SK-N-SH (cell line): ENCODE measurements around the gene NFKBIA. TPM values are rescaled to one million over a fixed set of nuclear protein-coding genes. Genes with fewer than 3 reads are reported as not detected.
"Not testable (repeated sequence)": the region's sequence is repeated elsewhere in the genome, so short reads cannot be mapped to it uniquely, and the experiment has no call there.

Experiments used
- CTCF ChIA-PET: fragments of 300-600, 350-600 bp; formaldehyde crosslinking; extraction: SDS; loops from one replicate; lab custom pipeline; 2021; lab: Yijun Ruan, JAX
- POLR2A ChIA-PET: fragments of 350-600 bp; sonication (Branson Sonifier 250); formaldehyde crosslinking; extraction: SDS; loops from one replicate; lab custom pipeline; 2020; ENCODE audit warnings: antibody characterized with exemption, inconsistent platforms; lab: Yijun Ruan, JAX
- DNase-seq: peaks from one replicate; pipeline ENCODE4 v3.0.0; 2012
- H2AFZ ChIP-seq: fragments of 200-600 bp; sonication (generic); 2 replicates; pipeline ENCODE4 v1.8.1; 2016; ENCODE audit warnings: antibody characterized with exemption, mild to moderate bottlenecking, low read depth
- H3F3A ChIP-seq: fragments of 200-600 bp; sonication (generic); replicated peaks from 2 replicates; pipeline ENCODE3; 2016; ENCODE audit warnings: antibody characterized with exemption, mild to moderate bottlenecking; ENCODE audit not compliant: insufficient read depth
- H3K27ac ChIP-seq, 2 experiments: fragments of 200-500 bp in 1 of 2; fragments of 200-600 bp in 1 of 2; sonication (Bioruptor generic) in 1 of 2; sonication (generic), shearing (Covaris generic) in 1 of 2; 2 replicates each; pipeline versions ENCODE4 v1.5.1 to v1.6.1; 2014 to 2016; ENCODE audit warnings: low read depth in 2 of 2, inconsistent platforms in 1 of 2, low read length in 1 of 2, mild to moderate bottlenecking in 1 of 2, mixed read lengths in 1 of 2
- H3K27me3 ChIP-seq: fragments of 200-600 bp; sonication (generic), shearing (Covaris generic); 2 replicates; pipeline ENCODE4 v1.6.1; 2016; ENCODE audit warnings: mixed run types; ENCODE audit not compliant: insufficient read depth
- H3K36me3 ChIP-seq, 2 experiments: fragments of 200-500 bp in 1 of 2; fragments of 200-600 bp in 1 of 2; sonication (Bioruptor generic) in 1 of 2; sonication (generic) in 1 of 2; replicated peaks in 1 of 2; 2 replicates each; pipeline versions ENCODE3 to v1.5.1; 2014 to 2016; ENCODE audit warnings: low read length in 1 of 2, mild to moderate bottlenecking in 1 of 2; ENCODE audit not compliant: insufficient read depth in 2 of 2, control insufficient read depth in 1 of 2
- H3K4me1 ChIP-seq, 2 experiments: fragments of 200-500 bp in 1 of 2; fragments of 200-600 bp in 1 of 2; sonication (Bioruptor generic) in 1 of 2; sonication (generic), shearing (Covaris generic) in 1 of 2; 2 replicates each; pipeline versions ENCODE4 v1.5.1 to v1.6.1; 2014 to 2016; ENCODE audit warnings: low read depth in 1 of 2, low read length in 1 of 2, mixed run types in 1 of 2; ENCODE audit not compliant: insufficient read depth in 2 of 2, control insufficient read depth in 1 of 2
- H3K4me2 ChIP-seq: fragments of 200-600 bp; sonication (generic), shearing (Covaris generic); 2 replicates; pipeline ENCODE4 v1.6.1; 2017; ENCODE audit warnings: mixed run types
- H3K4me3 ChIP-seq, 2 experiments: fragments of 200-500 bp in 1 of 2; fragments of 200-600 bp in 1 of 2; sonication (Bioruptor generic) in 1 of 2; sonication (generic), shearing (Covaris generic) in 1 of 2; 2 replicates each; pipeline versions ENCODE4 v1.5.1 to v1.8.1; 2014 to 2016; ENCODE audit warnings: low read depth in 2 of 2, inconsistent platforms in 1 of 2, low read length in 1 of 2, mild to moderate bottlenecking in 1 of 2, mixed read lengths in 1 of 2, moderate library complexity in 1 of 2
- H3K79me2 ChIP-seq: fragments of 200-600 bp; sonication (generic); 2 replicates; pipeline ENCODE4 v1.8.1; 2017; ENCODE audit warnings: mild to moderate bottlenecking; ENCODE audit not compliant: insufficient read depth
- H3K9ac ChIP-seq: fragments of 200-600 bp; sonication (generic); 2 replicates; pipeline ENCODE4 v1.6.1; 2017; ENCODE audit warnings: mixed run types
- H3K9me2 ChIP-seq: fragments of 200-600 bp; sonication (generic); 2 replicates; pipeline ENCODE4 v1.6.1; 2017; ENCODE audit warnings: mixed run types
- H3K9me3 ChIP-seq: fragments of 200-600 bp; sonication (generic); 2 replicates; pipeline ENCODE4 v1.6.1; 2017; ENCODE audit warnings: mixed run types, mild to moderate bottlenecking, moderate library complexity
- H4K20me1 ChIP-seq: fragments of 200-600 bp; sonication (generic); 2 replicates; pipeline ENCODE4 v1.6.1; 2017; ENCODE audit warnings: mild to moderate bottlenecking, mixed run types; ENCODE audit not compliant: insufficient read depth
- EP300 ChIP-seq, 2 experiments: IDR thresholded peaks; 2 replicates each; pipeline versions ENCODE4 v1.4.0 to v1.6.1; 2012; ENCODE audit warnings: borderline replicate concordance in 1 of 2, low read depth in 1 of 2, low read length in 1 of 2
- MXI1 ChIP-seq: IDR thresholded peaks from 2 replicates; pipeline ENCODE4 v1.6.1; 2012; ENCODE audit warnings: mild to moderate bottlenecking, low read depth, low read length, improper control_type of control experiment
- NRF1 ChIP-seq: IDR thresholded peaks from 2 replicates; pipeline ENCODE4 v1.6.1; 2012; ENCODE audit warnings: low read depth, mild to moderate bottlenecking, low read length
- RCOR1 ChIP-seq: fragments of 150-350 bp; IDR thresholded peaks from 2 replicates; pipeline ENCODE4 v1.6.1; 2017; ENCODE audit warnings: antibody characterized with exemption, low read length
- RFX5 ChIP-seq: IDR thresholded peaks from 2 replicates; pipeline ENCODE4 v1.6.1; 2012; ENCODE audit warnings: mild to moderate bottlenecking, improper control_type of control experiment, low read length
- RXRA ChIP-seq: IDR thresholded peaks from 2 replicates; pipeline ENCODE4 v1.4.0; 2012; ENCODE audit warnings: low read depth, mild to moderate bottlenecking, borderline replicate concordance
- TAF1 ChIP-seq: IDR thresholded peaks from 2 replicates; pipeline ENCODE4 v1.6.1; 2012; ENCODE audit warnings: low read depth, mild to moderate bottlenecking, low read length, moderate library complexity, borderline replicate concordance
- TCF12 ChIP-seq: IDR thresholded peaks from 2 replicates; pipeline ENCODE4 v1.4.0; 2012
- WGBS: methylation state at CpG from one replicate; pipeline ENCODE4 v1.1.6; 2017; ENCODE audit warnings: low lambda C conversion rate; 5-methylcytosine and 5-hydroxymethylcytosine counted together
- polyA plus RNA-seq, 3 experiments: library from polyadenylated mRNA; depleted of rRNA; stranded (reverse); fragments of >200 nt; gene quantifications; 2 replicates each; pipeline ENCODE4 v1.2.3, GENCODE V29; 2012
- TF ChIP-seq, protein P1 (sequence below): IDR thresholded peaks from 2 replicates; pipeline ENCODE4 v1.6.1; 2012; ENCODE audit warnings: mild to moderate bottlenecking, low read depth, low read length, moderate library complexity
- TF ChIP-seq, protein P2 (sequence below): IDR thresholded peaks from 2 replicates; pipeline ENCODE4 v1.4.0; 2012; ENCODE audit warnings: low read depth, borderline replicate concordance
- TF ChIP-seq, protein P3 (sequence below): fragments of 200-600 bp; sonication (generic); IDR thresholded peaks from 2 replicates; pipeline ENCODE4 v1.6.1; 2017; ENCODE audit warnings: antibody characterized with exemption, mild to moderate bottlenecking, moderate library complexity

NFKBIA gene
- polyA plus RNA-seq, 1 of the 3 experiments (the other 2 are of a cell fraction): 56.7 TPM

DNA sequence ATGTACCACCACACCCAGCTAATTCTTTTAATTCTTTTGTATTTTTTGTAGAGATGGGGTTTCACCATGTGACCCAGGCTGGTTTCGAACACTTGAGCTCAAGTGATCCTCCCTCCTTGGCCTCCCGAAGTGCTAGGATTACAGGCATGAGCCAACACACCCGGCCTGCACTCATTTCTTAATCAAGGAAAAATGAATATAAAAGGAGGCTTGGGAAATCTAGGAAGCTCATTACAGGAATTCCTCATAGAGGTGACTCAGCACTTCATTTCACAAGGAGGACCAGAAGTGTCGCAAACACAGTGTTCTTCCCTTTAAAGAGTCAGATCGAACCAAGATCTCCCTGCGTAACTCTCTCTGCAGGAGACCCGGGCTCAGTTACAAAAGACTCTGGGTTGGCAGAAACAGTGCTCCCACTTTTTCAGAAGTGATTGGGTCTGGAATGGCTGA, 30.3 kb downstream of the NFKBIA start:
- Histone ChIP-seq H3K27me3 (no peaks in the 10 kb centered on the region), H3K79me2 (no peaks in the 10 kb centered on the region), H3K4me3 (no peak overlapping the region), H4K20me1 (no peaks in the 10 kb centered on the region), H3K27ac (no peak overlapping the region), H3K9me2 (no peaks in the 10 kb centered on the region), H3K4me1 (peaks cover 0 to 4% of the 10 kb centered on the region in 2 experiments; a peak in 1 of 4 replicates), H3F3A (no peaks in the 10 kb centered on the region), H3K36me3 (no peaks in the 10 kb centered on the region), H3K4me2 (no peak overlapping the region), H2AFZ (peak overlapping the region; percentile 36; the same call in 1 of the 2 replicates), H3K9me3 (no peaks in the 10 kb centered on the region; the same call in 1 of the 2 replicates), H3K9ac (no peak overlapping the region)
- TF ChIP-seq RXRA (no peak), RFX5 (no peak), TAF1 (no peak), TCF12 (no peak), NRF1 (no peak), RCOR1 (no peak), MXI1 (no peak), EP300 (IDR thresholded peaks at IDR 0.05; ENCODE audit: borderline replicate concordance in 1 of 2, low read depth in 1 of 2, low read length in 1 of 2) (no peak)
- TF ChIP-seq, protein P1, sequence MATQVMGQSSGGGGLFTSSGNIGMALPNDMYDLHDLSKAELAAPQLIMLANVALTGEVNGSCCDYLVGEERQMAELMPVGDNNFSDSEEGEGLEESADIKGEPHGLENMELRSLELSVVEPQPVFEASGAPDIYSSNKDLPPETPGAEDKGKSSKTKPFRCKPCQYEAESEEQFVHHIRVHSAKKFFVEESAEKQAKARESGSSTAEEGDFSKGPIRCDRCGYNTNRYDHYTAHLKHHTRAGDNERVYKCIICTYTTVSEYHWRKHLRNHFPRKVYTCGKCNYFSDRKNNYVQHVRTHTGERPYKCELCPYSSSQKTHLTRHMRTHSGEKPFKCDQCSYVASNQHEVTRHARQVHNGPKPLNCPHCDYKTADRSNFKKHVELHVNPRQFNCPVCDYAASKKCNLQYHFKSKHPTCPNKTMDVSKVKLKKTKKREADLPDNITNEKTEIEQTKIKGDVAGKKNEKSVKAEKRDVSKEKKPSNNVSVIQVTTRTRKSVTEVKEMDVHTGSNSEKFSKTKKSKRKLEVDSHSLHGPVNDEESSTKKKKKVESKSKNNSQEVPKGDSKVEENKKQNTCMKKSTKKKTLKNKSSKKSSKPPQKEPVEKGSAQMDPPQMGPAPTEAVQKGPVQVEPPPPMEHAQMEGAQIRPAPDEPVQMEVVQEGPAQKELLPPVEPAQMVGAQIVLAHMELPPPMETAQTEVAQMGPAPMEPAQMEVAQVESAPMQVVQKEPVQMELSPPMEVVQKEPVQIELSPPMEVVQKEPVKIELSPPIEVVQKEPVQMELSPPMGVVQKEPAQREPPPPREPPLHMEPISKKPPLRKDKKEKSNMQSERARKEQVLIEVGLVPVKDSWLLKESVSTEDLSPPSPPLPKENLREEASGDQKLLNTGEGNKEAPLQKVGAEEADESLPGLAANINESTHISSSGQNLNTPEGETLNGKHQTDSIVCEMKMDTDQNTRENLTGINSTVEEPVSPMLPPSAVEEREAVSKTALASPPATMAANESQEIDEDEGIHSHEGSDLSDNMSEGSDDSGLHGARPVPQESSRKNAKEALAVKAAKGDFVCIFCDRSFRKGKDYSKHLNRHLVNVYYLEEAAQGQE: no peak
- TF ChIP-seq, protein P2, sequence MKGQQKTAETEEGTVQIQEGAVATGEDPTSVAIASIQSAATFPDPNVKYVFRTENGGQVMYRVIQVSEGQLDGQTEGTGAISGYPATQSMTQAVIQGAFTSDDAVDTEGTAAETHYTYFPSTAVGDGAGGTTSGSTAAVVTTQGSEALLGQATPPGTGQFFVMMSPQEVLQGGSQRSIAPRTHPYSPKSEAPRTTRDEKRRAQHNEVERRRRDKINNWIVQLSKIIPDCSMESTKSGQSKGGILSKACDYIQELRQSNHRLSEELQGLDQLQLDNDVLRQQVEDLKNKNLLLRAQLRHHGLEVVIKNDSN: no peak
- TF ChIP-seq, protein P3, sequence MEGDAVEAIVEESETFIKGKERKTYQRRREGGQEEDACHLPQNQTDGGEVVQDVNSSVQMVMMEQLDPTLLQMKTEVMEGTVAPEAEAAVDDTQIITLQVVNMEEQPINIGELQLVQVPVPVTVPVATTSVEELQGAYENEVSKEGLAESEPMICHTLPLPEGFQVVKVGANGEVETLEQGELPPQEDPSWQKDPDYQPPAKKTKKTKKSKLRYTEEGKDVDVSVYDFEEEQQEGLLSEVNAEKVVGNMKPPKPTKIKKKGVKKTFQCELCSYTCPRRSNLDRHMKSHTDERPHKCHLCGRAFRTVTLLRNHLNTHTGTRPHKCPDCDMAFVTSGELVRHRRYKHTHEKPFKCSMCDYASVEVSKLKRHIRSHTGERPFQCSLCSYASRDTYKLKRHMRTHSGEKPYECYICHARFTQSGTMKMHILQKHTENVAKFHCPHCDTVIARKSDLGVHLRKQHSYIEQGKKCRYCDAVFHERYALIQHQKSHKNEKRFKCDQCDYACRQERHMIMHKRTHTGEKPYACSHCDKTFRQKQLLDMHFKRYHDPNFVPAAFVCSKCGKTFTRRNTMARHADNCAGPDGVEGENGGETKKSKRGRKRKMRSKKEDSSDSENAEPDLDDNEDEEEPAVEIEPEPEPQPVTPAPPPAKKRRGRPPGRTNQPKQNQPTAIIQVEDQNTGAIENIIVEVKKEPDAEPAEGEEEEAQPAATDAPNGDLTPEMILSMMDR: no peak
- DNase-seq: no peak
- ChIA-PET CTCF (no interaction called here), POLR2A (interaction anchor here (1.9 kb wide), 1 partner anchor 11 kb away, joined by 10 read pairs; no protein-coding TSS in a partner anchor)
- 47% methylated on average over 7 of the region's 7 CpGs for WGBS

DNA sequence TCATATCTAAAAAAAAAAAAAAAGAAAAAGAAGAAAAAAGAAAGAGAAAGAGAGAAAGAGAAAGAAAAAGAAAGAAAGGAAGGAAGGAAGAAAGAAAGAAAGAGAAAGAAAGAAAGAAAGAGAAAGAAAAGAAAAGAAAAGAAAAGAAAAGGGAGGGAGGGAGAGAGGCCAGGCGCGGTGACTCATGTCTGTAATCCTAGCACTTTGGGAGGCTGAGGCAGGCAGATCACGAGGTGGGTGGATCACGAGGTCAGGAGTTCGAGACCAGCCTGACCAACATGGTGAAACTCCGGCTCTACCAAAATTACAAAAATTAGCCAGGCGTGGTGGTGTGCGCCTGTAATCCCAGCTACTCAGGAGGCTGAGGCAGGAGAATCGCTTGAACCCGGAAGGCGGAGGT, 31.3 kb downstream of the NFKBIA start:
- H4K20me1 ChIP-seq, H3K4me3 ChIP-seq, H3K4me1 ChIP-seq, H2AFZ ChIP-seq, CTCF ChIA-PET, H3K79me2 ChIP-seq, POLR2A ChIA-PET, H3F3A ChIP-seq, H3K27ac ChIP-seq, H3K36me3 ChIP-seq, DNase-seq, H3K9me2 ChIP-seq, H3K9ac ChIP-seq, H3K9me3 ChIP-seq, H3K4me2 ChIP-seq, H3K27me3 ChIP-seq: not testable (repeated sequence)
- 88% methylated on average over 11 of the region's 11 CpGs for WGBS
